Esophagus (tissue), 2 donors: Measurements from ENCODE around the gene CACNB3. TPM values are rescaled to one million over a fixed set of nuclear protein-coding genes. Genes with fewer than 3 reads are reported as not detected.

Source experiments
- H3K27ac ChIP-seq, 2 donors: one replicate each; pipeline ENCODE4 v1.5.1; 2013; ENCODE audit warnings: low read depth in 2 of 2, mild to moderate bottlenecking in 2 of 2, inconsistent platforms in 1 of 2, low read length in 1 of 2, moderate library complexity in 1 of 2
- H3K27me3 ChIP-seq, 2 donors: one replicate each; pipeline ENCODE4 v1.6.1; 2013; ENCODE audit warnings: low read length in 2 of 2, control low read depth in 1 of 2, mild to moderate bottlenecking in 1 of 2; ENCODE audit not compliant: insufficient read depth in 2 of 2, control insufficient read depth in 1 of 2
- H3K36me3 ChIP-seq, 2 donors: one replicate each; pipeline ENCODE4 v1.6.1; 2013; ENCODE audit warnings: low read length in 1 of 2; ENCODE audit not compliant: control insufficient read depth in 2 of 2, insufficient read depth in 2 of 2
- H3K4me1 ChIP-seq, 2 donors: one replicate each; pipeline ENCODE4 v1.6.1; 2013; ENCODE audit warnings: low read length in 1 of 2; ENCODE audit not compliant: control insufficient read depth in 2 of 2, insufficient read depth in 2 of 2
- H3K4me3 ChIP-seq, 2 donors: one replicate each; pipeline ENCODE4 v1.5.1; 2013; ENCODE audit warnings: low read length in 2 of 2, mild to moderate bottlenecking in 2 of 2, low read depth in 1 of 2, moderate library complexity in 1 of 2
- H3K9me3 ChIP-seq, 2 donors: one replicate each; pipeline ENCODE4 v1.6.1; 2013; ENCODE audit warnings: mild to moderate bottlenecking in 2 of 2, low read depth in 1 of 2, low read length in 1 of 2, moderate library complexity in 1 of 2; ENCODE audit not compliant: control insufficient read depth in 2 of 2, insufficient read depth in 1 of 2
- WGBS, 2 donors: extraction: QIAGEN DNeasy Blood & Tissue Kit; methylation state at CpG; one replicate each; pipeline ENCODE4 v1.1.7; 2013; 5-methylcytosine and 5-hydroxymethylcytosine counted together
- polyA plus RNA-seq, 2 donors: library from polyadenylated mRNA; stranded (reverse); fragments of 200-250 nt; gene quantifications; one replicate each; pipeline ENCODE4 v1.2.3, GENCODE V29; 2013
- donor health status: healthy with polysubstance abuse.
- donor health status: Bipolar disorder and iron deficiency.

Gene CACNB3
- polyA plus RNA-seq, 2 donors, result 21.5 to 24.3 TPM

- Histone ChIP-seq H3K27ac (no peak overlapping the region), H3K4me1 (peaks cover 18 to 24% of the 10 kb centered on the region in 2 donors), H3K27me3 (no peaks in the 10 kb centered on the region), H3K9me3 (no peaks in the 10 kb centered on the region), H3K4me3 (no peak overlapping the region), H3K36me3 (peaks cover 6 to 47% of the 10 kb centered on the region in 2 donors)
- 87 to 88% methylated on average over 16 of the region's 16 CpGs for WGBS, 2 donors
These were observed 40.5 kb upstream of the CACNB3 start for GRCh38 chr12:48777501-48778400.

DNA sequence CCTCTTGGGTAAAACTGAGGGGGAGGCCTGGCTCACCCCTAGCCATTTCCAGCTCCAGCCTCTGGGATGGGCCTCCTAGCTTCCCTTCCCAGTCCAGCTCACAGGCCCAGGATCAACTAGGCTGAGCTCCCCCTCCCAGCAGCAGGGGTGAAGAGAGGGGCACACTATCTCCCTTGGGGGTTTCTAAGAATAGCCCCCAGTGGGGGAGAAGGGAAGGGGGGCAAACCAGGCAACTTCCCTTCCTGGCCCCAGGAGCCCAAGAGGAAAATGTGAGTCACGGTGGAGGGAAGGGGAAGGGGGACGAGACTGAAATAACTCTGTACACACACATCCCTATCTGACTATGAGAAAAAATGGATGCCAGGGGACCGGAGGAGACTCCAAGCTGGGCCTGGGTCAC lies 38.4 kb upstream of the CACNB3 start:
- Histone ChIP-seq H3K36me3 (peaks cover 6 to 38% of the 10 kb centered on the region in 2 donors), H3K27me3 (no peaks in the 10 kb centered on the region), H3K4me1 (peaks cover 18 to 24% of the 10 kb centered on the region in 2 donors), H3K27ac (peak overlapping the region in 1 of 2 donors; percentile 72), H3K4me3 (no peak overlapping the region), H3K9me3 (no peaks in the 10 kb centered on the region)
- 55 to 63% methylated on average over 3 of the region's 3 CpGs for WGBS, 2 donors

GRCh38 chr12:48780381-48781025 lies 37.8 kb upstream of the CACNB3 start:
- Histone ChIP-seq H3K27me3 (no peaks in the 10 kb centered on the region), H3K4me1 (peaks cover 18 to 24% of the 10 kb centered on the region in 2 donors), H3K9me3 (no peaks in the 10 kb centered on the region), H3K27ac (peak overlapping the region; percentile 5 to 29), H3K4me3 (no peak overlapping the region), H3K36me3 (peaks cover 2 to 31% of the 10 kb centered on the region in 2 donors)
- 47 to 63% methylated on average over 11 of the region's 11 CpGs for WGBS, 2 donors

DNA sequence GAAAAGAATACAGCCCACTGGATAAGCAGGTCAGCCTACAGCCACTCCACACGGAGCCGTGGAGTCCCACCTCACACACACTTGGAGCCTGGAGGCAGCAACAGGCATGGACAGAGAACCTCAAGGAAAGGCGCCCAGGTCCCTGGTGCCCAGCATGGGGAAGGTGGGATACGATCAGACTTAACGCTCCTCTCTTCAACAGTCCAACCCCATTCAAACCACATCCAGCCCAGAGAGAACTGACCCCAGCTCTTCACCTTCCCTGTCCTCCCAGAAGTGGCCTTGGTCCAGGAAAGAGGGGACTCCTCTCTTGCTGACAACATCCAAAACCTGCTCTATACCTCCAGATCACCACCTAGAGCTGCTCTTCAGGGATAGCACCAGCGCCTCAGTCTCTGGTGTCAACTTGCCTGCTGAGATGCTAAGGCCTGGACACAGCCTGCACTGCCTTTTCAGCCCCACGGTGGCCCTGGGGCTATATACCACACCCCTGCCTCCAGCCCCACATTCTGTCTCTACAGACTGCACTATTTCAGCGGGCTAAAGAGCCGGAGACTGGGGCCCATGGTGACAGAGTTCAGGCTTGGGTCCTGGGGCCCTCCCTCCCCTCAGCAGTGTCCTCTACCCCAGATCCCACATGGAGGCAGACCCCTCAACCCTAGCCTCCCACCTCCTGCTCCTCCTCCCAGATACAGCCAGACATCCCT lies 36.4 kb upstream of the CACNB3 start:
- Histone ChIP-seq H3K27me3 (no peaks in the 10 kb centered on the region), H3K4me1 (peaks cover 18 to 28% of the 10 kb centered on the region in 2 donors), H3K27ac (peak overlapping the region; percentile 59 to 76), H3K36me3 (peaks cover 0 to 20% of the 10 kb centered on the region in 2 donors), H3K4me3 (no peak overlapping the region), H3K9me3 (no peaks in the 10 kb centered on the region)
- 65 to 71% methylated on average over 9 of the region's 9 CpGs for WGBS, 2 donors

DNA sequence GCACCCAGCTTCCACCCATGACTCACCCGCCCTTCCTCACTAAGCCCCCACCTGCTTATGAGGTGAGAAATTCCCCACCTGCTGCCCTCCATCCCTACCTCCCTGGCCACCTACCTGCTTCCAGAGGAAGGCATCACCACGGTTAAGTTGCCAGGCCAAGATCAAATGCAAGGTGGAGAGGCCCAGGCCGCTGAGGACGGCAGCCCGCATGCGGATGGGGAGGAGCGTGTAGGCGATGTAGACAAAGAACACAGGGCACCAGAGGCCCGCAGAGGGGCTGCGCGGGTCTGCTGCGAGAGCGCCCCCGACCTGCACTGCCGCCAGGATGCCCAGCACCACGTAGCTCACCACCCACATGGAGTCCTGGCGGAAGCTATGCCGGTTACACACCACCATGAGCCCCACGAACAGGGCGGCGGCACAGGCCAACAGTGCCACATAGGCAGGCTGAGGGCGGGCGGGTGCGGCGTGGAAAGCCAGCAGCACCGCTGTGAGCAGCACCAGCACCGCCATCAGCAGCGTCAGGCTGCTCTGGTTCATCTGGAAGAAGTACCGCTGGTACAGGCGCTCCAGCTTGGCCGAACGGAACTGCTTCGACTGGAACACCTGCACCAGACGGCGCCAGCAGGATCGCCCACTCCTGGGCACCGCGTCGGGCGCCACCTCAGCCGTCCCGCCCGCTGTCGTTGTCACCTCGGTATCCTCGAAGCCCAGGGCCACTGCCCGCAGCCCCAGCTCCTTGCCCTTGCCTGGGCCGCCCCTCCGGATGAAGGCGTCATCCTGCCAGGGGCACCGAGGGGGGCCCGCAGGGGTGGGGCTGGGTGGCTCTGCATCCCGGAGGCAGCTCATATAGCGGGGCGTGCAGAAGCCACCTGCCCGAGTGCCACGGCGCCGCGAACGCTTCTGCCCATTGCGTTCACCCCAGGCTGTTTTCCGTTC lies 35.6 kb upstream of the CACNB3 start:
- no peak overlapping the region for H3K4me3 ChIP-seq
- H3K27me3 ChIP-seq, result no peaks in the 10 kb centered on the region
- no peaks in the 10 kb centered on the region for H3K9me3 ChIP-seq
- peaks cover 21 to 36% of the 10 kb centered on the region in 2 donors for H3K4me1 ChIP-seq
- no peak overlapping the region for H3K27ac ChIP-seq
- H3K36me3 ChIP-seq, result peaks cover 0 to 14% of the 10 kb centered on the region in 2 donors
- WGBS, 2 donors, result 90 to 91% methylated on average over 62 to 63 of the region's 63 CpGs

- peaks cover 0 to 12% of the 10 kb centered on the region in 2 donors for H3K36me3 ChIP-seq
- WGBS, 2 donors, result 93 to 94% methylated on average over 4 of the region's 4 CpGs
- no peak overlapping the region for H3K27ac ChIP-seq
- peaks cover 21 to 37% of the 10 kb centered on the region in 2 donors for H3K4me1 ChIP-seq
- H3K4me3 ChIP-seq, result no peak overlapping the region
- no peaks in the 10 kb centered on the region for H3K9me3 ChIP-seq
- no peaks in the 10 kb centered on the region for H3K27me3 ChIP-seq
These were observed 34.9 kb upstream of the CACNB3 start for GRCh38 chr12:48783432-48783831.

- Histone ChIP-seq H3K4me3 (peak overlapping the region; percentile 15 to 85), H3K27ac (peak overlapping the region in 1 of 2 donors; percentile 76), H3K36me3 (peaks cover 0 to 12% of the 10 kb centered on the region in 2 donors), H3K27me3 (no peaks in the 10 kb centered on the region), H3K9me3 (no peaks in the 10 kb centered on the region), H3K4me1 (peaks cover 5 to 14% of the 10 kb centered on the region in 2 donors)
- 37 to 39% methylated on average over 7 of the region's 7 CpGs for WGBS, 2 donors
These were observed 31.4 kb upstream of the CACNB3 start for GRCh38 chr12:48786591-48787544.
